ENCODE measurements around the gene CIDEB.
A peak's percentile ranks its signal among the peaks of the same experiment; 100 is the strongest.
"Not testable (repeated sequence)": the region's sequence is repeated elsewhere in the genome, so short reads cannot be mapped to it uniquely, and the experiment has no call there.

CIDEB gene

GRCh38 chr14:24307575-24308341 lies at the start of gene CIDEB:
Gene CIDEB (minus strand): TSS chr14:24307977. CDS start chr14:24307858, 119 bp downstream.
- DNase-seq (ENCODE audit: low read depth): peak; percentile 26

- DNase-seq (ENCODE audit: low read depth): no peak
Observed at GRCh38 chr14:24356208-24356607, 48.4 kb upstream of the CIDEB start.

GRCh38 chr14:24355009-24355408 lies 47.2 kb upstream of the CIDEB start:
- no peak for DNase-seq (ENCODE audit: low read depth)

- DNase-seq (ENCODE audit: low read depth): not testable (repeated sequence)
Observed at GRCh38 chr14:24354482-24354825, 46.7 kb upstream of the CIDEB start.

- no peak for DNase-seq (ENCODE audit: low read depth)
Observed at GRCh38 chr14:24353559-24354481, 46.0 kb upstream of the CIDEB start.

GRCh38 chr14:24351517-24351916 lies 43.7 kb upstream of the CIDEB start:
- no peak for DNase-seq (ENCODE audit: low read depth)

GRCh38 chr14:24349742-24350141 lies 42.0 kb upstream of the CIDEB start:
- no peak for DNase-seq (ENCODE audit: low read depth)

GRCh38 chr14:24348186-24348585 lies 40.4 kb upstream of the CIDEB start:
- no peak for DNase-seq (ENCODE audit: low read depth)

- DNase-seq (ENCODE audit: low read depth): no peak
Observed at GRCh38 chr14:24347134-24347533, 39.4 kb upstream of the CIDEB start.

GRCh38 chr14:24343795-24344660 lies 36.3 kb upstream of the CIDEB start:
- no peak for DNase-seq (ENCODE audit: low read depth)

- DNase-seq (ENCODE audit: low read depth): no peak
Observed at GRCh38 chr14:24342889-24343288, 35.1 kb upstream of the CIDEB start.

- no peak for DNase-seq (ENCODE audit: low read depth)
Observed at GRCh38 chr14:24340606-24341005, 32.8 kb upstream of the CIDEB start.

- DNase-seq (ENCODE audit: low read depth): peak; percentile 51
Observed at GRCh38 chr14:24339284-24340151, 31.7 kb upstream of the CIDEB start, which contains the start of gene RIPK3. Gene RIPK3 (minus strand): TSS chr14:24339991. CDS start chr14:24339826, 165 bp downstream.

- DNase-seq (ENCODE audit: low read depth): no peak
Observed at GRCh38 chr14:24338843-24339242, 31.1 kb upstream of the CIDEB start.

- no peak for DNase-seq (ENCODE audit: low read depth)
Observed at GRCh38 chr14:24337824-24338175, 30.0 kb upstream of the CIDEB start.

GRCh38 chr14:24337144-24337823 lies 29.5 kb upstream of the CIDEB start:
- DNase-seq (ENCODE audit: low read depth): no peak

- no peak for DNase-seq (ENCODE audit: low read depth)
Observed at GRCh38 chr14:24335461-24336171, 27.8 kb upstream of the CIDEB start.

- no peak for DNase-seq (ENCODE audit: low read depth)
Observed at GRCh38 chr14:24334431-24335291, 26.9 kb upstream of the CIDEB start, which contains the start of gene ADCY4. Gene ADCY4 (minus strand): TSS chr14:24335071. CDS start chr14:24334652, 419 bp downstream.

Measured in activated T-helper 1 cell treated with Interleukin-2 at 50 U/mL for 16 hours (primary cell).